ENCODE measurements around the gene PIGS. TPM values are rescaled to one million over a fixed set of nuclear protein-coding genes. Genes with fewer than 3 reads are reported as not detected.

PIGS gene
- total and polyA plus RNA-seq, 2 of the 13 experiments (the other 11 are each of a cell fraction or from before 2014, with no cell fraction given) = 31.7 to 42.6 TPM

DNA sequence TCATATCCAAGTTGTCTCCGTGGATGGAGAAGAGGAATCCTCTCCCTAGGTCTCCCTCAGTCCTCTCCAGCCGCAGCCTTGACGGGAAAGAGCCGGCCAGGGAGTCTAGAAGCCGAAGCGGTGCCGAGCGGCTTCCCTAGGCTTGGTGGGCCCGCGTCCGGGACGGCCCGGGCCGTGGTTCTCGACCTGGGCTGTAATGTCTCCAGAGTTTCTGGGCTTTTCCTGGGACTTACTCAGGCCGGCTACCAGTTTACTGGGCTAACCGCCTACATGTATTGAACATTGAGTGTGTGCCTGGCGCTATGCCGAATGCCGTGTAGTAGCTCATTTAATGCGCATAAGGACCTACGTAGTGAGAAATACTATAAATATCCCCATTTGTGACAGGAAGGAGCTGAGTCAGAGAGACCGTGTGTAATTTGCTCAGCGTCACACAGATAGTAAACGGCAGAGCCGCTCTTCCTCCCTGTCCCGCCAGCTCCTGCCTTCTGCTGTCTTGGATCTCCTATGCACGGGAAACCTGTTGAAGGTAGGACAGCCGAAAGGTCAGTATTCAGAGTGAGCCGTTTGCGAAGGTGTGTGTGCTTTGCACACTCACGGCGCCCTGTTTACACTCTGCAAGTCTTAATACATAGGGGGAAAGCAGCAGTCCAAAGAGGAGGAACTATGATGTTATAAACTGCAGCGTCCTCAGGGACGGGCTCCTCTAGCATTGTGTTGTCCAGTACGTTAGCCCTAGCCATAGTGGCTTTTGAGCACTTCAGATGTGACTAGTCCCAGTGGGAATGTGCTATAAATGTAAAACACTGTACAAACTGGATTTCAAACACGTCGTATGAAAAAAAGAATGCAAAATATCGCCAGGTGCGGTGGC is 28.2 kb upstream of the PIGS start (continued):
- TF ChIP-seq ZMAT3 (CRISPR knock-in tag; conservative IDR thresholded peaks at IDR 0.05) = 0 out of 2 replicates have a peak, but pooled peaks have one; percentile 18
- TF ChIP-seq ZNF747 (CRISPR knock-in tag; IDR thresholded peaks at IDR 0.05; ENCODE audit: borderline replicate concordance) = no peak
- TF ChIP-seq ZNF234 (CRISPR knock-in tag; conservative IDR thresholded peaks at IDR 0.05) = 0 out of 2 replicates have a peak, but pooled peaks have one; percentile 36
- TF ChIP-seq TP53 (CRISPR knock-in tag; conservative IDR thresholded peaks at IDR 0.05) = no peak
- peak; percentile 28; the same call in 1 of the 2 replicates for TF ChIP-seq ZMYM3 (CRISPR knock-in tag; IDR thresholded peaks at IDR 0.05)
- TF ChIP-seq ZNF180 (CRISPR knock-in tag; IDR thresholded peaks at IDR 0.05; ENCODE audit: borderline replicate concordance, low read depth) = no peak
- TF ChIP-seq, protein P1, sequence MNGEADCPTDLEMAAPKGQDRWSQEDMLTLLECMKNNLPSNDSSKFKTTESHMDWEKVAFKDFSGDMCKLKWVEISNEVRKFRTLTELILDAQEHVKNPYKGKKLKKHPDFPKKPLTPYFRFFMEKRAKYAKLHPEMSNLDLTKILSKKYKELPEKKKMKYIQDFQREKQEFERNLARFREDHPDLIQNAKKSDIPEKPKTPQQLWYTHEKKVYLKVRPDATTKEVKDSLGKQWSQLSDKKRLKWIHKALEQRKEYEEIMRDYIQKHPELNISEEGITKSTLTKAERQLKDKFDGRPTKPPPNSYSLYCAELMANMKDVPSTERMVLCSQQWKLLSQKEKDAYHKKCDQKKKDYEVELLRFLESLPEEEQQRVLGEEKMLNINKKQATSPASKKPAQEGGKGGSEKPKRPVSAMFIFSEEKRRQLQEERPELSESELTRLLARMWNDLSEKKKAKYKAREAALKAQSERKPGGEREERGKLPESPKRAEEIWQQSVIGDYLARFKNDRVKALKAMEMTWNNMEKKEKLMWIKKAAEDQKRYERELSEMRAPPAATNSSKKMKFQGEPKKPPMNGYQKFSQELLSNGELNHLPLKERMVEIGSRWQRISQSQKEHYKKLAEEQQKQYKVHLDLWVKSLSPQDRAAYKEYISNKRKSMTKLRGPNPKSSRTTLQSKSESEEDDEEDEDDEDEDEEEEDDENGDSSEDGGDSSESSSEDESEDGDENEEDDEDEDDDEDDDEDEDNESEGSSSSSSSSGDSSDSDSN (CRISPR knock-in tag; IDR thresholded peaks at IDR 0.05) = peak; percentile 93
- no peak for TF ChIP-seq FOXK2 (IDR thresholded peaks at IDR 0.05)
- no peak for TF ChIP-seq ZBTB20 (CRISPR knock-in tag; IDR thresholded peaks at IDR 0.05; ENCODE audit: borderline replicate concordance, low read depth)
- TF ChIP-seq, protein P2, sequence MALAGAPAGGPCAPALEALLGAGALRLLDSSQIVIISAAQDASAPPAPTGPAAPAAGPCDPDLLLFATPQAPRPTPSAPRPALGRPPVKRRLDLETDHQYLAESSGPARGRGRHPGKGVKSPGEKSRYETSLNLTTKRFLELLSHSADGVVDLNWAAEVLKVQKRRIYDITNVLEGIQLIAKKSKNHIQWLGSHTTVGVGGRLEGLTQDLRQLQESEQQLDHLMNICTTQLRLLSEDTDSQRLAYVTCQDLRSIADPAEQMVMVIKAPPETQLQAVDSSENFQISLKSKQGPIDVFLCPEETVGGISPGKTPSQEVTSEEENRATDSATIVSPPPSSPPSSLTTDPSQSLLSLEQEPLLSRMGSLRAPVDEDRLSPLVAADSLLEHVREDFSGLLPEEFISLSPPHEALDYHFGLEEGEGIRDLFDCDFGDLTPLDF (CRISPR knock-in tag; IDR thresholded peaks at IDR 0.05) = no peak
- no peak for TF ChIP-seq ZNF749 (CRISPR knock-in tag; IDR thresholded peaks at IDR 0.05; ENCODE audit: borderline replicate concordance)
- peak; percentile 55 for TF ChIP-seq ZNF687 (CRISPR knock-in tag; IDR thresholded peaks at IDR 0.05)
- TF ChIP-seq BRD4 (CRISPR knock-in tag; IDR thresholded peaks at IDR 0.05) = no peak
- TF ChIP-seq, protein P3, sequence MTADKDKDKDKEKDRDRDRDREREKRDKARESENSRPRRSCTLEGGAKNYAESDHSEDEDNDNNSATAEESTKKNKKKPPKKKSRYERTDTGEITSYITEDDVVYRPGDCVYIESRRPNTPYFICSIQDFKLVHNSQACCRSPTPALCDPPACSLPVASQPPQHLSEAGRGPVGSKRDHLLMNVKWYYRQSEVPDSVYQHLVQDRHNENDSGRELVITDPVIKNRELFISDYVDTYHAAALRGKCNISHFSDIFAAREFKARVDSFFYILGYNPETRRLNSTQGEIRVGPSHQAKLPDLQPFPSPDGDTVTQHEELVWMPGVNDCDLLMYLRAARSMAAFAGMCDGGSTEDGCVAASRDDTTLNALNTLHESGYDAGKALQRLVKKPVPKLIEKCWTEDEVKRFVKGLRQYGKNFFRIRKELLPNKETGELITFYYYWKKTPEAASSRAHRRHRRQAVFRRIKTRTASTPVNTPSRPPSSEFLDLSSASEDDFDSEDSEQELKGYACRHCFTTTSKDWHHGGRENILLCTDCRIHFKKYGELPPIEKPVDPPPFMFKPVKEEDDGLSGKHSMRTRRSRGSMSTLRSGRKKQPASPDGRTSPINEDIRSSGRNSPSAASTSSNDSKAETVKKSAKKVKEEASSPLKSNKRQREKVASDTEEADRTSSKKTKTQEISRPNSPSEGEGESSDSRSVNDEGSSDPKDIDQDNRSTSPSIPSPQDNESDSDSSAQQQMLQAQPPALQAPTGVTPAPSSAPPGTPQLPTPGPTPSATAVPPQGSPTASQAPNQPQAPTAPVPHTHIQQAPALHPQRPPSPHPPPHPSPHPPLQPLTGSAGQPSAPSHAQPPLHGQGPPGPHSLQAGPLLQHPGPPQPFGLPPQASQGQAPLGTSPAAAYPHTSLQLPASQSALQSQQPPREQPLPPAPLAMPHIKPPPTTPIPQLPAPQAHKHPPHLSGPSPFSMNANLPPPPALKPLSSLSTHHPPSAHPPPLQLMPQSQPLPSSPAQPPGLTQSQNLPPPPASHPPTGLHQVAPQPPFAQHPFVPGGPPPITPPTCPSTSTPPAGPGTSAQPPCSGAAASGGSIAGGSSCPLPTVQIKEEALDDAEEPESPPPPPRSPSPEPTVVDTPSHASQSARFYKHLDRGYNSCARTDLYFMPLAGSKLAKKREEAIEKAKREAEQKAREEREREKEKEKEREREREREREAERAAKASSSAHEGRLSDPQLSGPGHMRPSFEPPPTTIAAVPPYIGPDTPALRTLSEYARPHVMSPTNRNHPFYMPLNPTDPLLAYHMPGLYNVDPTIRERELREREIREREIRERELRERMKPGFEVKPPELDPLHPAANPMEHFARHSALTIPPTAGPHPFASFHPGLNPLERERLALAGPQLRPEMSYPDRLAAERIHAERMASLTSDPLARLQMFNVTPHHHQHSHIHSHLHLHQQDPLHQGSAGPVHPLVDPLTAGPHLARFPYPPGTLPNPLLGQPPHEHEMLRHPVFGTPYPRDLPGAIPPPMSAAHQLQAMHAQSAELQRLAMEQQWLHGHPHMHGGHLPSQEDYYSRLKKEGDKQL (CRISPR knock-in tag; IDR thresholded peaks at IDR 0.05; ENCODE audit: low read depth) = no peak; the same call in 1 of the 2 replicates
- no peak for TF ChIP-seq ZFP62 (CRISPR knock-in tag; IDR thresholded peaks at IDR 0.05)
